Body of pancreas (tissue), 4 donors: Measurements from ENCODE around the gene OPN1MW3.

ENCODE experiments used
- CTCF ChIP-seq, 7 experiments: fragments of 450-650 bp in 4 of 7; fragments of 200-600 bp in 3 of 7; sonication (generic) in 3 of 7; IDR thresholded peaks; one replicate each; pipeline ENCODE4 v1.5.1; 2016 to 2019; ENCODE audit warnings: antibody characterized with exemption in 7 of 7
- POLR2A ChIP-seq, 3 donors: fragments of 450-650 bp; IDR thresholded peaks; one replicate each; pipeline ENCODE4 v1.6.1; 2016; ENCODE audit warnings: antibody characterized with exemption in 3 of 3, mild to moderate bottlenecking in 2 of 3

DNA sequence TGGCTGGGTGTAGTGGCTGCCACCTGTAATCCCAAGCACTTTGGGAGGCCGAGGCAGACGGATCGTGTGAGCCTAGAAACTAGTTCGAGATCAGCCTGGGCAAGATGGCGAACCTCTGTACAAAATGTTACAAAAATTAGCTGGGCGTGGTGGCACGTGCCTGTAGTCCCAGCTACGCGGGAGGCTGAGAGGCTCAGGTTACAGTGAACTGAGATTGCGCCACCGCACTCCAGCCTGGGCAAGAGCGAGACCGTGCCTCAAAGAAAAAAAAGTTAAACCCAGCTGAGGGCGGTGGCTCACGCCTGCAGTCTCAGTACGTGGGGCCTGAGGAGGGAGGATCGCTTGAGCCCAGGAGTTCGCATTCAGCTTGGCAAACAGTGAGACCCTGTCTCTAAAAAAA lies 39.3 kb downstream of the OPN1MW3 start:
- TF ChIP-seq CTCF (IDR thresholded peaks at IDR 0.05), result no peak
- TF ChIP-seq POLR2A (IDR thresholded peaks at IDR 0.05), result no peak
